Stimulated activated CD4-positive, alpha-beta T cell treated with anti-CD3 and anti-CD28 coated beads, Interleukin-1b, Interleukin-23, amount 100 ng/mL, for 4 hours (primary cell): ENCODE measurements around the gene DNAJC5.

Experiments used
- DNase-seq, 2 donors: peaks; one replicate each; pipeline ENCODE4 v3.0.0-alpha.2; 2020; ENCODE audit warnings: low read depth in 2 of 2

The DNAJC5 gene

DNA sequence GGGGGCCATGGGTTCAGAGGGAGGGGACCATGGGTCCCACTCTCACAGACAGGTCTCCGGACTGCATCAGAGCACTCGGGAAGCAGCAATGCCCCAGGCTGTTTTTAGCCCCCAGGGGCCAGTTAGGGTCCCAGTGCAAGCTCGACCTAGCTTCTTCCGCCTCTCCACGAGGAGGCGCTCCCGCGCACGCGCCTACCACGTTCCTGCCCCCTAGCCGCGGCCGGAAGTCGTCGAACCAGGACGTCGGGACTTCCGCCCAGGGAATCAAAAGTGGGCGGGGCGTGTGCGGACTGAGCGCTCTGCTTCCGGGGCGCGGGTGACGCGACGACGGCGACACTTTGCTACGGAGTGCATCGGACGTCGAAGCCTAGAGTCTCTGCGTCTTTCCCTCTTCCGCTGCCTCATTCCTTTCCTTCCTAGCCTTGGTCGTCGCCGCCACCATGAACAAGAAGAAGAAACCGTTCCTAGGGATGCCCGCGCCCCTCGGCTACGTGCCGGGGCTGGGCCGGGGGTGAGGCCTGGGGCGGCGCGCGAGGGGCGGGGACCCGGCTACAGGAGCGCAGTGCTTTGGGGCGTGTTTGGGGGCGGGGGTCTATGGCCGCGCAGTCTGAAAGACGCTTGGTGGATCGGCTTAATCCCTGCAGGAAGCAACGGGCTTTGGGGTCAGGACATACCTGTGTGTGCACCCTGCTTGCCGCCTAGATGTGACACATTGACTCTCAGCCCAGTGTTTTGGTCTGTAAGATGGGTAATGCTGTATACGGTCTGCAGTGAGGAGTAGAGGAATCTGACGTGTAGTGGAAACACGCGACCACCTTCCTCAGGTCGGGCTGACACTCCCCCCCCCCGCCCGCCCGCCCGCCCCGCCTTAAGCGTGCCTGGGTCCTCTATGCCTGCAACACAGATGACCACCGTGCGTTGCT, 86.1 kb downstream of the DNAJC5 start, which contains the start of gene PRPF6:
TSS of gene PRPF6 (plus strand) at position 327 of the 923 bp plus-strand sequence. CDS start at position 441, 114 bp downstream.
- DNase-seq: peak; percentile 91 to 93

DNA sequence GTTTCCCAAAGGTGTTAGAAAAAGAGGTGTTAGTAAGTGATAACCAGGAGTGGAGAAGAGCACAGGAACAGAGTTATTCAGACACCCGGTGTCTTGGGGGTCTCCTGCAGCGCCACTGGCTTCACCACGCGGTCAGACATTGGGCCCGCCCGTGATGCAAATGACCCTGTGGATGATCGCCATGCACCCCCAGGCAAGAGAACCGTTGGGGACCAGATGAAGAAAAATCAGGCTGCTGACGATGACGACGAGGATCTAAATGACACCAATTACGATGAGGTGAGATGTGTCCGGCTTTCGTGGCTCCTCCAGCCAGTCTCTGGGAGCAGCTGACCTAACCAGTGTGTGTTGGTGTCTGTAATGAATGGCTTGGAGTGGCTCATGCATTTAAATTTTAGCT, 88.0 kb downstream of the DNAJC5 start:
- no peak for DNase-seq
